ENCODE results near the gene THBD. TPM values are rescaled to one million over a fixed set of nuclear protein-coding genes. Genes with fewer than 3 reads are reported as not detected.

Gene THBD
- polyA plus RNA-seq, 4 donors = 1.8 to 29.6 (median 2.4) TPM

DNA sequence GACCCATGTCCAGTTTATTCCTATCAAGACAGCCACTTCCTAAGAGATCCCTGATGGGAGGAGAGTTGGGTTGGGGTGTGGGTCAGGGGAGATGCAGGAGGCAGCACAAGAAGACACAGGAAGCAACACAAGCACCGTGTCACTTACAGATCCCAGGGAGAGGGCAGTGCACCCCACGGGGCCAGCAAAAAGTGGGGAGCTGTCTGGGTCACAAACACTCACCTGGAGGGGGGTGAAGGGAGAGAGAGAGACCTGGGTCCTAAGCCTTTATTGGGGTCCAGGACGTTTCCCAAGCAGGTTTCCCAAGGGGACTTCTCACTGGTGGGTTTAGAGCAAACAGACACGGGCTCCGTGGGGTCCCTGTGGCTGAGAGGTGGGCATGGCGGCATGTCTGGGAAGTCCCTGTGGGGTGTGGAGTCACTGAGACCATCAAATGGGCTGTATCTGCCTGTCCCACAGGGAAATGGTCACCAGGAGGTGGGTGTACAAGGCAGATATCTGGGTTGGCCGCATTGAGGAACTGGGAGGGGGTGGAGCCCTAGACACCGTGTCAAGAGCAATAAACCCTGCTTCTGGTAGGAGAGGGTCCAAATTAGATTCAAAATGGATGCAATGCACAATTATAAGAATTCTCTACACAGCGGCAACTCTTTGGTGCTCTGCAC is 38.2 kb upstream of the THBD start:
- Histone ChIP-seq H3K4me1 (ENCODE audit: control insufficient read depth in 3 of 3, insufficient read depth in 2 of 3, low read depth in 1 of 3, low read length in 2 of 3) (no peaks in the 10 kb centered on the region), H3K27ac (ENCODE audit: low read depth in 1 of 3, low read length in 2 of 3) (peak overlapping the region in 1 of 3 donors; percentile 78), H3K4me3 (ENCODE audit: low read depth in 1 of 3, low read length in 3 of 3) (no peak overlapping the region), H3K9me3 (ENCODE audit: control insufficient read depth in 2 of 2, insufficient read depth in 1 of 2, low read depth in 1 of 2, low read length in 1 of 2) (no peaks in the 10 kb centered on the region), H3K27me3 (ENCODE audit: control insufficient read depth in 3 of 3, insufficient read depth in 3 of 3, low read length in 3 of 3) (no peaks in the 10 kb centered on the region), H3K36me3 (ENCODE audit: control insufficient read depth in 3 of 3, insufficient read depth in 2 of 3, low read depth in 1 of 3, low read length in 3 of 3) (no peaks in the 10 kb centered on the region)
- DNase-seq (no peak), FAIRE-seq (no peak)
- 66 to 74% (median 73%) methylated on average over 9 of the region's 9 CpGs for WGBS, 3 donors

- H3K4me3 ChIP-seq (ENCODE audit: low read depth in 1 of 3, low read length in 3 of 3) = no peak overlapping the region
- 63 to 88% (median 72%) methylated on average over 14 of the region's 14 CpGs for WGBS, 3 donors
- DNase-seq (no peak), FAIRE-seq (no peak)
- no peaks in the 10 kb centered on the region for H3K36me3 ChIP-seq (ENCODE audit: control insufficient read depth in 3 of 3, insufficient read depth in 2 of 3, low read depth in 1 of 3, low read length in 3 of 3)
- no peaks in the 10 kb centered on the region for H3K4me1 ChIP-seq (ENCODE audit: control insufficient read depth in 3 of 3, insufficient read depth in 2 of 3, low read depth in 1 of 3, low read length in 2 of 3)
- H3K27ac ChIP-seq (ENCODE audit: low read depth in 1 of 3, low read length in 2 of 3) = peak overlapping the region in 2 of 3 donors; percentile 48 to 78
- no peaks in the 10 kb centered on the region for H3K27me3 ChIP-seq (ENCODE audit: control insufficient read depth in 3 of 3, insufficient read depth in 3 of 3, low read length in 3 of 3)
- H3K9me3 ChIP-seq (ENCODE audit: control insufficient read depth in 2 of 2, insufficient read depth in 1 of 2, low read depth in 1 of 2, low read length in 1 of 2) = no peaks in the 10 kb centered on the region
These were observed 37.5 kb upstream of the THBD start for GRCh38 chr20:23086931-23087411.

- Histone ChIP-seq H3K36me3 (ENCODE audit: control insufficient read depth in 3 of 3, insufficient read depth in 2 of 3, low read depth in 1 of 3, low read length in 3 of 3) (no peaks in the 10 kb centered on the region), H3K27ac (ENCODE audit: low read depth in 1 of 3, low read length in 2 of 3) (peak within 1 kb of the TSS in 2 of 3 donors; percentile 48 to 78), H3K4me3 (ENCODE audit: low read depth in 1 of 3, low read length in 3 of 3) (peak within 1 kb of the TSS in 2 of 3 donors; percentile 10 to 31), H3K9me3 (ENCODE audit: control insufficient read depth in 2 of 2, insufficient read depth in 1 of 2, low read depth in 1 of 2, low read length in 1 of 2) (no peaks in the 10 kb centered on the region), H3K27me3 (ENCODE audit: control insufficient read depth in 3 of 3, insufficient read depth in 3 of 3, low read length in 3 of 3) (no peaks in the 10 kb centered on the region), H3K4me1 (ENCODE audit: control insufficient read depth in 3 of 3, insufficient read depth in 2 of 3, low read depth in 1 of 3, low read length in 2 of 3) (no peaks in the 10 kb centered on the region)
- peak in 1 of 2 donors; percentile 8 for DNase-seq
- 53 to 80% (median 63%) methylated on average over 28 of the region's 28 CpGs for WGBS, 3 donors
- no peak for FAIRE-seq
These were observed 36.6 kb upstream of the THBD start, which contains the start of gene CD93 for GRCh38 chr20:23086056-23086566. CD93 (minus strand) TSS chr20:23086324; CDS start chr20:23086192, 132 bp downstream.

DNA sequence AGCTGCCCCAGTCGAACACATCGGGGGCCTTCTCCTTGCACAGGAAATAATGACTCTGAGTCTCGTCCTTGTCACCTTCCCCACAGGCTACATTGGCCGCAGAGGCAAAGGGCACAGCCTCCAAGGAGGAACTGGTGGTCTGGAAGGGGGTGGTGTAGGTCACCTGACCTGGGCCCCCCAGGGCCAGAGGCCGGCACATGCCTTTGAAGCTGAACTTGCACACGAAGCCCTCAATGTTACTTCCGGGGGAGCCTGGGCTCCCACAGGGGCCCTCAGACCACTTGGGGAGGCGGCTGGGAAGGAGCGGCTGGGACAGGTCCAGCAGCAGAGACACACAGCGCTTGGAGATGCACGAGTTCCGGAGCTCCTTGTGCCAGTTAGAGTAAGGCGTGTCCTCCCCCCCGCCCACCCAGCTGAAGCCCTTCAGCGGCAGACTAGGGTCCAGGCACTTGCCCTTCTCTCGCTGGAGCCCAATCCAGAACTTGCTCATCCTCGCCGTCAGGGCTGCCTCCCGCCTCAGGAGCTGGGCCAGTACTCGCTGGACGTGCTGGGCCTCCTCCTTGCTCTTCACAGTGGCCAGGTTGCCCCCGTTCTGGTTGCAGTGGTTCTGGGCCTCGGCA is 36.1 kb upstream of the THBD start:
- H3K27ac ChIP-seq (ENCODE audit: low read depth in 1 of 3, low read length in 2 of 3) = peak overlapping the region in 2 of 3 donors; percentile 48 to 78
- FAIRE-seq = no peak
- 69 to 82% (median 78%) methylated on average over 18 to 23 of the region's 23 CpGs for WGBS, 3 donors

GRCh38 chr20:23084845-23085365 is 35.4 kb upstream of the THBD start:
- WGBS, 3 donors = 68 to 86% (median 81%) methylated on average over 19 to 24 of the region's 24 CpGs
- Histone ChIP-seq H3K27ac (ENCODE audit: low read depth in 1 of 3, low read length in 2 of 3) (peak overlapping the region in 2 of 3 donors; percentile 38 to 78), H3K27me3 (ENCODE audit: control insufficient read depth in 3 of 3, insufficient read depth in 3 of 3, low read length in 3 of 3) (no peaks in the 10 kb centered on the region), H3K4me3 (ENCODE audit: low read depth in 1 of 3, low read length in 3 of 3) (peak overlapping the region in 1 of 3 donors; percentile 31), H3K36me3 (ENCODE audit: control insufficient read depth in 3 of 3, insufficient read depth in 2 of 3, low read depth in 1 of 3, low read length in 3 of 3) (no peaks in the 10 kb centered on the region), H3K4me1 (ENCODE audit: control insufficient read depth in 3 of 3, insufficient read depth in 2 of 3, low read depth in 1 of 3, low read length in 2 of 3) (no peaks in the 10 kb centered on the region), H3K9me3 (ENCODE audit: control insufficient read depth in 2 of 2, insufficient read depth in 1 of 2, low read depth in 1 of 2, low read length in 1 of 2) (no peaks in the 10 kb centered on the region)
- no peak for FAIRE-seq
- DNase-seq = no peak

More for the DNA sequence above, 36.1 kb upstream of the THBD start:
- Histone ChIP-seq H3K4me1 (ENCODE audit: control insufficient read depth in 3 of 3, insufficient read depth in 2 of 3, low read depth in 1 of 3, low read length in 2 of 3) (no peaks in the 10 kb centered on the region), H3K4me3 (ENCODE audit: low read depth in 1 of 3, low read length in 3 of 3) (peak overlapping the region in 2 of 3 donors; percentile 10 to 31), H3K36me3 (ENCODE audit: control insufficient read depth in 3 of 3, insufficient read depth in 2 of 3, low read depth in 1 of 3, low read length in 3 of 3) (no peaks in the 10 kb centered on the region), H3K9me3 (ENCODE audit: control insufficient read depth in 2 of 2, insufficient read depth in 1 of 2, low read depth in 1 of 2, low read length in 1 of 2) (no peaks in the 10 kb centered on the region), H3K27me3 (ENCODE audit: control insufficient read depth in 3 of 3, insufficient read depth in 3 of 3, low read length in 3 of 3) (no peaks in the 10 kb centered on the region)
- DNase-seq = no peak

DNA sequence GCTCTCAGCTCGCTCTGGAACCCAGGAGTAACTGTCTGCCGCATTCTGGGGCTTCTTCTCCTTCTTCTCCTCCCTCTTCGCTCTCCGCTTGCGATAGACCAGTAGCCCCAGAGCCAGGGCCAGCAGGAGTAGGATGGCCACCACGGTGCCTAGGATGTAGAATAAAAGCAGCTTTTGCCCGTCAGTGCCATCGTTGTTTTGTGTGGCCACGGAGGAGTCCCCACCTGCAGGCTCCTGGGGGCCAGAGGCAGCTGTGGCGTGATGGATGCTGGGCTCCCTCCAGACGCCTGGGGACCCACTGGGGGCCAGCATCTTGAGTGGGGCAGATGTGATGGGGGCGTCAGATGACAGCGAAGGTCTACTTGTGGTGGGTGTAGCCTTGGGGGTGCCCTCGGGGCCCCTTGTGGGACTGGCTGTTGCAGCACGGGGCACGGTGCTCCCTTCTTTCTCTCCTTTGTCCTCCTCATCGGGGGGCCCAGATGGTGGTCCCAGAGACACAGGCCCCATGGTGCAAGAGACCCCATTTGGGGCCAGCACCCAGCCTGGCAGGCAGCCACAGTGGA is 34.9 kb upstream of the THBD start:
- Histone ChIP-seq H3K9me3 (ENCODE audit: control insufficient read depth in 2 of 2, insufficient read depth in 1 of 2, low read depth in 1 of 2, low read length in 1 of 2) (no peaks in the 10 kb centered on the region), H3K4me1 (ENCODE audit: control insufficient read depth in 3 of 3, insufficient read depth in 2 of 3, low read depth in 1 of 3, low read length in 2 of 3) (no peaks in the 10 kb centered on the region), H3K27ac (ENCODE audit: low read depth in 1 of 3, low read length in 2 of 3) (peak overlapping the region in 2 of 3 donors; percentile 38 to 78), H3K4me3 (ENCODE audit: low read depth in 1 of 3, low read length in 3 of 3) (peak overlapping the region in 1 of 3 donors; percentile 31), H3K36me3 (ENCODE audit: control insufficient read depth in 3 of 3, insufficient read depth in 2 of 3, low read depth in 1 of 3, low read length in 3 of 3) (no peaks in the 10 kb centered on the region), H3K27me3 (ENCODE audit: control insufficient read depth in 3 of 3, insufficient read depth in 3 of 3, low read length in 3 of 3) (no peaks in the 10 kb centered on the region)
- 85 to 92% (median 90%) methylated on average over 17 of the region's 17 CpGs for WGBS, 3 donors
- DNase-seq (no peak), FAIRE-seq (no peak)

DNA sequence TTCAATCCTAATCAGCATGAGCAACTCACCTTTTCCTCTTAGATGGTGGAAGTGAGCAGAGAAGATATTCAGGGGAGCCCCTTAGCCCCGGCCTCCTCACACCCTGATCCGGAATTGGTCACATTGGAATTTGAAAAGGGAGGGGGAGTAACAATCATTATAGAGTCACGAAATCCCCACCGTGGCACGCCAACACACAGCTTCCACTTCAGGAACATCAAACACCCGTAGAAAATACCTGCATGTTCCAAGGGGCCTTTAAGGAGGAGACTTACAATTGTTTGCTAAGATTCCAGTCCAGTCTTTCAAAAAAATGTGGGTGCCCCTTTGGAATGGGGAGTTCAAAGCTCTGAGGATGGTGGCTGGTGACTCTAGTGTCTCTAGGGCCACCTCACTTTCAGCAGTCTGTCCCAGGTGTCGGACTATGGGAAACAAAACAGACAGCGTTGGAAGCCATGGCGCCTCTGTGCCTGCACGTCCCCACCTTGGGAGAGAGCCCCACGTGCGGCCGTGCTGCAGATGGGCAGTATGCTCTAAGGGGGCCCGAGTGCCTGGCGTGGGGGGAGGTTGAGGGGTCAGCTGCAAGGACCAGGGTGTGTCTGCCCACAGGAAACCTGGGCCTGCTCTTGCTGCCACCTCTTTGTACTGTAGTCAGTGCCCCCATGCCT is 34.2 kb upstream of the THBD start:
- H3K9me3 ChIP-seq (ENCODE audit: control insufficient read depth in 2 of 2, insufficient read depth in 1 of 2, low read depth in 1 of 2, low read length in 1 of 2) = no peaks in the 10 kb centered on the region
- H3K27me3 ChIP-seq (ENCODE audit: control insufficient read depth in 3 of 3, insufficient read depth in 3 of 3, low read length in 3 of 3) = no peaks in the 10 kb centered on the region
- H3K27ac ChIP-seq (ENCODE audit: low read depth in 1 of 3, low read length in 2 of 3) = peak overlapping the region in 2 of 3 donors; percentile 33 to 78
- no peak for DNase-seq
- 77 to 92% (median 84%) methylated on average over 15 of the region's 15 CpGs for WGBS, 3 donors
- no peaks in the 10 kb centered on the region for H3K4me1 ChIP-seq (ENCODE audit: control insufficient read depth in 3 of 3, insufficient read depth in 2 of 3, low read depth in 1 of 3, low read length in 2 of 3)
- no peak for FAIRE-seq
- H3K4me3 ChIP-seq (ENCODE audit: low read depth in 1 of 3, low read length in 3 of 3) = peak overlapping the region in 1 of 3 donors; percentile 31
- H3K36me3 ChIP-seq (ENCODE audit: control insufficient read depth in 3 of 3, insufficient read depth in 2 of 3, low read depth in 1 of 3, low read length in 3 of 3) = no peaks in the 10 kb centered on the region
